LHCN-M2 (cell line): ENCODE measurements around the gene G3BP1. TPM values are rescaled to one million over a fixed set of nuclear protein-coding genes. Genes with fewer than 3 reads are reported as not detected.
"Not testable (repeated sequence)": the region's sequence is repeated elsewhere in the genome, so short reads cannot be mapped to it uniquely, and the experiment has no call there.

Experiments
- DNase-seq: peaks from one replicate; pipeline ENCODE4 v3.0.0-alpha.2; 2012; ENCODE audit warnings: low read depth
- polyA plus RNA-seq: library from polyadenylated mRNA; unstranded; fragments of >200 nt; gene quantifications from one replicate; pipeline ENCODE4 v1.2.1, GENCODE V29; 2012; ENCODE audit warnings: missing spikeins
- total RNA-seq: library from RNA; depleted of rRNA; stranded (reverse); fragments of >200 nt; gene quantifications from 2 replicates; pipeline ENCODE4 v1.2.3, GENCODE V29; 2014; rRNA removed

G3BP1 gene
- 203 and 204 TPM in 2 replicates for total RNA-seq
- polyA plus RNA-seq, result 133 TPM

GRCh38 chr5:151771259-151772028, at the start of gene G3BP1:
G3BP1 (plus strand) TSS chr5:151771954; CDS start chr5:151786621, 14,667 bp downstream.
- peak; percentile 100 for DNase-seq

- no peak for DNase-seq
These were observed 49.2 kb upstream of the G3BP1 start for GRCh38 chr5:151722546-151722945.

GRCh38 chr5:151724360-151724759, 47.4 kb upstream of the G3BP1 start:
- no peak for DNase-seq

GRCh38 chr5:151729597-151729996, 42.2 kb upstream of the G3BP1 start:
- DNase-seq, result not testable (repeated sequence)

GRCh38 chr5:151730381-151730780, 41.4 kb upstream of the G3BP1 start:
- no peak for DNase-seq

GRCh38 chr5:151733358-151734063, 38.2 kb upstream of the G3BP1 start:
- peak; percentile 52 for DNase-seq

- DNase-seq, result peak; percentile 68
These were observed 37.7 kb upstream of the G3BP1 start for GRCh38 chr5:151734064-151734408.

GRCh38 chr5:151735646-151736045, 36.1 kb upstream of the G3BP1 start:
- no peak for DNase-seq

GRCh38 chr5:151737431-151737830, 34.3 kb upstream of the G3BP1 start:
- DNase-seq, result no peak

- DNase-seq, result peak; percentile 68
These were observed 33.5 kb upstream of the G3BP1 start for GRCh38 chr5:151738125-151738848.

GRCh38 chr5:151739395-151739794, 32.4 kb upstream of the G3BP1 start:
- DNase-seq, result peak; percentile 27

GRCh38 chr5:151739939-151740335, 31.8 kb upstream of the G3BP1 start:
- DNase-seq, result peak; percentile 87

GRCh38 chr5:151740336-151740942, 31.3 kb upstream of the G3BP1 start:
- peak; percentile 91 for DNase-seq

GRCh38 chr5:151740958-151741373, 30.8 kb upstream of the G3BP1 start:
- peak; percentile 70 for DNase-seq

- DNase-seq, result peak; percentile 78
These were observed 29.9 kb upstream of the G3BP1 start for GRCh38 chr5:151741678-151742423.

GRCh38 chr5:151742870-151743294, 28.9 kb upstream of the G3BP1 start:
- peak; percentile 73 for DNase-seq

GRCh38 chr5:151743530-151743929, 28.2 kb upstream of the G3BP1 start:
- DNase-seq, result no peak

GRCh38 chr5:151745071-151745705, 26.6 kb upstream of the G3BP1 start:
- peak; percentile 97 for DNase-seq

GRCh38 chr5:151750121-151750520, 21.6 kb upstream of the G3BP1 start:
- DNase-seq, result peak; percentile 14

- DNase-seq, result peak; percentile 83
These were observed 20.7 kb upstream of the G3BP1 start for GRCh38 chr5:151751091-151751490.
